ENCODE results near the gene XRN1.
A peak's percentile ranks its signal among the peaks of the same experiment; 100 is the strongest.

The XRN1 gene

GRCh38 chr3:142268426-142268825 is 179.4 kb downstream of the XRN1 start:
- no peak for DNase-seq

GRCh38 chr3:142267269-142267668 is 180.6 kb downstream of the XRN1 start:
- DNase-seq, result no peak

DNA sequence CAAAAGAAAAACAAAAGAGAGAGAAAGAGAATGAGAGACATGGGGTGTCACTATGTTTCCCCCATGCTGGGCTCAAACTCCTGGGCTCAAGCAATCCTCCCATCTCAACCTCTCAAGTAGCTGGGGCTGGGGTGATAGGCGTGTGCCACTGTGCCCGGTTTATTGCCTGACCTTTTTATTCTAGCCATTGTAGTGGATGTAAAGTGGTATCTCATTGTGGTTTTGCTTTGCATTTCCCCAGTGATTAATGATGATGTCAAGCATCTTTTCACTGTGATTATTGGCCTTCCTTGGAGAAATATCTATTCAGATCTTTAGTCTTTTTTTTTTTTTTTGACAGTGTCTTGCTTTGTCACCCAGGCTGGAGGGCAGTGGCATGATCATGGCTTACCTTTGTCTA is 184.7 kb downstream of the XRN1 start:
- peak; percentile 12 for DNase-seq

- DNase-seq, result no peak
Measured at GRCh38 chr3:142259359-142259758, 188.5 kb downstream of the XRN1 start.

DNA sequence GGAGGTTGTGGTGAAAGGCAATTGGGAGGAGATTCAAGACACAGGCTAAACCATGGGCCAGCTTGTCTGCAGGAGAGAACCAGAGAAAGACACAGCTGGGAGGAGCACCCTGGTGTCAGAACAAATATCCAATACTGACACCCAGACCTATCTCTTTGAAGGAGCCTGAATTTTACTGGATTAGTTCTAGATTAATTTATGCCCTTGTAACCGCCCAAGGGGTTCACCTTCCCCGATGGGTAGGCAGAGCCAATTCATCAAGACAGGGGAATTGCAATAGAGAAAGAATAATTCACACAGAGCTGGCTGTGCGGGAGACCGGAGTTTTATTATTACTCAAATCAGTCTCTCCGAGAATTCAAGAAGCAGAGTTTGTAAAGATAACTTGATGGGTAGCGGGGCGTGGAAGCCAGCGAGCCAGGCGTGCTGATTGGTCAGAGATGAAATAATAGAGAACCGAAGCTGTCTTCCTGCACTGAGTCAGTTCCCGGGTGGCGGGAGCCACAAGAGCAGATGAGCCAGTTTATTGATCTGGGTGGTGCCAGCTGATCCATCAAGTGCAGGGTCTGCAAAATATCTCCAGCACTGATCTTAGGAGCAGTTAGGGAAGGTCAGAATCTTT is 191.0 kb downstream of the XRN1 start:
- no peak for DNase-seq
